Stomach (tissue), 4 donors: ENCODE data around the gene CAPN14.

ENCODE experiments used
- POLR2AphosphoS5 ChIP-seq, 3 donors: sonication (generic); formaldehyde crosslinking; IDR thresholded peaks; one replicate each; pipeline ENCODE4 v1.6.1; 2016; ENCODE audit warnings: antibody characterized with exemption in 3 of 3
- TF ChIP-seq, protein P1 (sequence below), 7 experiments: fragments of 450-650 bp in 4 of 7; fragments of 200-600 bp in 3 of 7; sonication (generic) in 3 of 7; IDR thresholded peaks; one replicate each; pipeline ENCODE4 v1.5.1; 2016 to 2019; ENCODE audit warnings: antibody characterized with exemption in 7 of 7, control low read depth in 2 of 7, mild to moderate bottlenecking in 1 of 7

- TF ChIP-seq, protein P1, sequence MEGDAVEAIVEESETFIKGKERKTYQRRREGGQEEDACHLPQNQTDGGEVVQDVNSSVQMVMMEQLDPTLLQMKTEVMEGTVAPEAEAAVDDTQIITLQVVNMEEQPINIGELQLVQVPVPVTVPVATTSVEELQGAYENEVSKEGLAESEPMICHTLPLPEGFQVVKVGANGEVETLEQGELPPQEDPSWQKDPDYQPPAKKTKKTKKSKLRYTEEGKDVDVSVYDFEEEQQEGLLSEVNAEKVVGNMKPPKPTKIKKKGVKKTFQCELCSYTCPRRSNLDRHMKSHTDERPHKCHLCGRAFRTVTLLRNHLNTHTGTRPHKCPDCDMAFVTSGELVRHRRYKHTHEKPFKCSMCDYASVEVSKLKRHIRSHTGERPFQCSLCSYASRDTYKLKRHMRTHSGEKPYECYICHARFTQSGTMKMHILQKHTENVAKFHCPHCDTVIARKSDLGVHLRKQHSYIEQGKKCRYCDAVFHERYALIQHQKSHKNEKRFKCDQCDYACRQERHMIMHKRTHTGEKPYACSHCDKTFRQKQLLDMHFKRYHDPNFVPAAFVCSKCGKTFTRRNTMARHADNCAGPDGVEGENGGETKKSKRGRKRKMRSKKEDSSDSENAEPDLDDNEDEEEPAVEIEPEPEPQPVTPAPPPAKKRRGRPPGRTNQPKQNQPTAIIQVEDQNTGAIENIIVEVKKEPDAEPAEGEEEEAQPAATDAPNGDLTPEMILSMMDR (IDR thresholded peaks at IDR 0.05), result no peak
- no peak for TF ChIP-seq POLR2AphosphoS5 (IDR thresholded peaks at IDR 0.05)
These were observed 31.8 kb upstream of the CAPN14 start for GRCh38 chr2:31249009-31249690.
